Measurements from ENCODE around the gene DNTT. TPM values are rescaled to one million over a fixed set of nuclear protein-coding genes. Genes with fewer than 3 reads are reported as not detected.

DNTT gene
- total RNA-seq, 4 donors from 2014 or later: not detected

- H3K27ac ChIP-seq: no peak overlapping the region
- H3K9me3 ChIP-seq: no peaks in the 10 kb centered on the region
- peaks cover 0 to 6% (median 1%) of the 10 kb centered on the region in 4 donors for H3K4me1 ChIP-seq
- no peaks in the 10 kb centered on the region for H3K27me3 ChIP-seq
- no peaks in the 10 kb centered on the region for H3K36me3 ChIP-seq
- TF ChIP-seq POLR2A (IDR thresholded peaks at IDR 0.05) (no peak), CTCF (IDR thresholded peaks at IDR 0.05) (no peak)
- H3K4me3 ChIP-seq: no peak overlapping the region
- no peak for DNase-seq
These were observed 25.0 kb upstream of the DNTT start for GRCh38 chr10:96279191-96279641.

GRCh38 chr10:96280859-96281258, 23.4 kb upstream of the DNTT start:
- no peaks in the 10 kb centered on the region for H3K9me3 ChIP-seq
- no peak for DNase-seq
- no peak overlapping the region for H3K27ac ChIP-seq
- TF ChIP-seq CTCF (IDR thresholded peaks at IDR 0.05) (no peak), POLR2A (IDR thresholded peaks at IDR 0.05) (no peak)
- no peaks in the 10 kb centered on the region for H3K36me3 ChIP-seq
- no peak overlapping the region for H3K4me3 ChIP-seq
- peaks cover 0 to 11% (median 3%) of the 10 kb centered on the region in 4 donors for H3K4me1 ChIP-seq
- no peaks in the 10 kb centered on the region for H3K27me3 ChIP-seq

- no peak for DNase-seq
- TF ChIP-seq POLR2A (IDR thresholded peaks at IDR 0.05) (no peak), CTCF (IDR thresholded peaks at IDR 0.05) (no peak)
- peaks cover 0 to 15% (median under 1%) of the 10 kb centered on the region in 4 donors for H3K4me1 ChIP-seq
These were observed 22.7 kb upstream of the DNTT start for GRCh38 chr10:96281444-96282029.

DNA sequence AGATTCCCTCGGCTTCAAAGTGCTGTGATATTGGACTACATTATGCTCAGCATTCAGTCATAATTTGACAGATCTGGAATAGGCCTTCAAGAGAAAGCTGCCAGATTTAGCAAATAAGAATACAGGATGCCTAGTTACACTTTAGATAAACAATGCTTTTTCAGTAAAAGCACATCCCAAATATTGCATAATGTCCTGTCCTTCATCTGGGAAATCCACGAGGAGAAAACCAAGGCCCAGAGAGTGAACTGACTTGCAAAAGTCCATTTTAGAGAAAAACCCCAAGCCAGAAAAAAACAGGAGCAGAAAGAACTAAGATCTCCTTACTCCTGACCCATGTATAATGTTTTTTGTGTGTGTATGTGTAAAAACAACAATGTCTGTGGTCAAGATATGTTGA, 20.9 kb upstream of the DNTT start:
- Histone ChIP-seq H3K27me3 (no peaks in the 10 kb centered on the region), H3K27ac (no peak overlapping the region), H3K9me3 (no peaks in the 10 kb centered on the region), H3K36me3 (no peaks in the 10 kb centered on the region), H3K4me3 (no peak overlapping the region), H3K4me1 (peaks cover 0 to 26% (median 2%) of the 10 kb centered on the region in 4 donors)
- TF ChIP-seq CTCF (IDR thresholded peaks at IDR 0.05) (no peak), POLR2A (IDR thresholded peaks at IDR 0.05) (no peak)
- DNase-seq: no peak

More at GRCh38 chr10:96281444-96282029, 22.7 kb upstream of the DNTT start:
- no peaks in the 10 kb centered on the region for H3K27me3 ChIP-seq
- no peak overlapping the region for H3K27ac ChIP-seq
- H3K9me3 ChIP-seq: no peaks in the 10 kb centered on the region
- H3K36me3 ChIP-seq: no peaks in the 10 kb centered on the region
- no peak overlapping the region for H3K4me3 ChIP-seq

GRCh38 chr10:96283756-96284155, 20.5 kb upstream of the DNTT start:
- H3K27ac ChIP-seq: no peak overlapping the region
- DNase-seq: no peak
- no peak overlapping the region for H3K4me3 ChIP-seq
- H3K27me3 ChIP-seq: no peaks in the 10 kb centered on the region
- H3K4me1 ChIP-seq: peaks cover 0 to 26% (median 2%) of the 10 kb centered on the region in 4 donors
- H3K9me3 ChIP-seq: no peaks in the 10 kb centered on the region
- no peaks in the 10 kb centered on the region for H3K36me3 ChIP-seq
- no peak for TF ChIP-seq CTCF (IDR thresholded peaks at IDR 0.05)

Measured in Peyer's patch (tissue), 4 donors.